ENCODE results near the gene THADA.

The THADA gene

DNA sequence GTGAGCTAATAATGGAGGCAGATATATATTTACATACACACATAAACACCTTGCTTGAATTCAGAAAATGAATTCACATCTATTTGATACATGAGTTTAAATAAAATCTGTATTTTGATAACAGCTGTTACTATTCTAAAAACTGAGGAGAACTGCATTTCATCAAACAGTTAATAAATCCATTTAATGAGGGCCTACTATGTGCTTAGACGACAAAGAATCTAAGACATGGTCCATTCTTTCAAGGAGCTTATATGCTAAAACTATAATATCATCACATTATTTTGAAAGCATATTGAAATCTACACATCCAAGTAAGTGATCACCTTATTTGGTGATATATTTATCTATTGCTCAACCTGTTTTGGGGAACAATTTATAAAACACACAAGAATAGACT lies 278.6 kb downstream of the THADA start:
- no peak for TF ChIP-seq TAF1 (IDR thresholded peaks at IDR 0.05; ENCODE audit: borderline replicate concordance, insufficient read depth, low read length)
- TF ChIP-seq REST (IDR thresholded peaks at IDR 0.05; ENCODE audit: insufficient read depth in 1 of 2, low read depth in 2 of 2, low read length in 2 of 2), result no peak
- TF ChIP-seq POLR2AphosphoS5 (IDR thresholded peaks at IDR 0.05; ENCODE audit: low read depth, low read length), result no peak
- no peak for TF ChIP-seq SIN3A (IDR thresholded peaks at IDR 0.05; ENCODE audit: borderline replicate concordance, insufficient read depth, low read length)
- TF ChIP-seq FOXP2 (optimal IDR thresholded peaks at IDR 0.05; ENCODE audit: borderline replicate concordance, extremely low read depth, extremely low read length, insufficient read depth), result no peak

DNA sequence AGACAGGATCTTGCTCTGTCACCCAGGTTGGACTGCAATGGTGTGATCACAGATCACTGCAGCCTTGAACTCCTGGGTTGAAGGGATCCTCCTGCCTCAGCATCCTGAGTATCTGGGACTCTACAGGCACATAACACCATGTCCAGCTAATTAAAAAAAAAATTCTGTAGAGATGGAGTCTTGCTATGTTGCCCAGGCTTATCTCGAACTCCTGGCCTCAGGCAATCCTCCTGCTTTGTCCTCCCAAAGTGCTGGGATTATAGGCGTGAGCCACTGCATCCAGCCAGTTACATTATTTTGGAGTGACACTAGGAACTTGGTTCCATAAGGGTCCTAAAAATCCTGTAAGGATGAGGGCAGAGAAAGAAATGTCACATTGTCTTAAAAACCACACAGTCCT lies 280.4 kb downstream of the THADA start:
- no peak for TF ChIP-seq SIN3A (IDR thresholded peaks at IDR 0.05; ENCODE audit: borderline replicate concordance, insufficient read depth, low read length)
- no peak for TF ChIP-seq POLR2AphosphoS5 (IDR thresholded peaks at IDR 0.05; ENCODE audit: low read depth, low read length)
- no peak for TF ChIP-seq REST (IDR thresholded peaks at IDR 0.05; ENCODE audit: insufficient read depth in 1 of 2, low read depth in 2 of 2, low read length in 2 of 2)
- TF ChIP-seq TAF1 (IDR thresholded peaks at IDR 0.05; ENCODE audit: borderline replicate concordance, insufficient read depth, low read length), result no peak
- no peak for TF ChIP-seq FOXP2 (optimal IDR thresholded peaks at IDR 0.05; ENCODE audit: borderline replicate concordance, extremely low read depth, extremely low read length, insufficient read depth)

DNA sequence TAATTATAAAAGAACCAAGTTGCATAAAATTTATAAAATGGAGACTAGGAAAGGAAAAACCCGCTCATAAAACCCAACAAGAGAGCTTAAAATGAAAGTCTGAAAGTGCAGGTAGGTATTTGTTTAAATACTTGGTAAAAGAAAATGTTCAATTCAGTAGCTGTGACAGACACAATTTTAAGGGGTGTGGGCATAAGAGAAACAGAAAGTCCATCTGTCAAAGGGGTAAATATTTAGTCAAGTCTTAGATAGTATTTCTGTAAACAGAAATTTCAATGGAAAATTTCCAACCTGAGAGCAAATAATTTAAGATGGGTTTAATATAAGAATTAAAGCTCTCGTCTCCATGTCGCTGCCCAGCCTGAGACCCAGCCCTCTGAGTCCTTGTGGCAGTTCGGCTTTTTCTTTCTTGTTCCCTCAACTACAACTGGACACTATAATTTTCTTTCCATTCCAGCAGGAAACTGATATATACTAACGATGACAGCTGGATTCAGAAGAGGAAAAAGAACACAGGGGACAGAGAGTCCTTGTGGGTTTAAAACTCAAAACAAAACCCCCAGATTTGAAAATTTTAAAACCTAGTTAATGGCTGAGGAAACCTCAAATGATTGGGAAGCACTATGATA lies 281.4 kb downstream of the THADA start:
- no peak for TF ChIP-seq TAF1 (IDR thresholded peaks at IDR 0.05; ENCODE audit: borderline replicate concordance, insufficient read depth, low read length)
- no peak for TF ChIP-seq FOXP2 (optimal IDR thresholded peaks at IDR 0.05; ENCODE audit: borderline replicate concordance, extremely low read depth, extremely low read length, insufficient read depth)
- no peak for TF ChIP-seq POLR2AphosphoS5 (IDR thresholded peaks at IDR 0.05; ENCODE audit: low read depth, low read length)
- TF ChIP-seq REST (IDR thresholded peaks at IDR 0.05; ENCODE audit: insufficient read depth in 1 of 2, low read depth in 2 of 2, low read length in 2 of 2), result no peak
- TF ChIP-seq SIN3A (IDR thresholded peaks at IDR 0.05; ENCODE audit: borderline replicate concordance, insufficient read depth, low read length), result no peak

DNA sequence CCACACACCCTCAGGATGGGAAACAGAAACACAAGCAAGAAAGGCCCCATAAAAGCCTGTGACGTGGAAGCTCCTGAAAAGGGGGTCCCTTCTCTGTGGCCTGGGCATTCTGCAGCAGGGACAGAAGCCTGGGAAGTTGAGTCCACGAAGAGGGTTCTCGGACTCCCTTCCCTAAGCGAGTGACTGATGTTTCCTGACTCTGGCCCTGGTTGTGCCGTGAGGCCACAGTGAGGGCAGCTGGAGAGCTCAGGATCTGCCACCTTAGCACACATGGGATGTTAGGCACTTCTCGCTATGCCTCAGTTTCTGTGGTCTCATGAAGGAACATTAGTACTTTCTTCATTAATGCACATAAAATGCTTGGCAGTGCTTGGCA lies 282.2 kb downstream of the THADA start:
- TF ChIP-seq FOXP2 (optimal IDR thresholded peaks at IDR 0.05; ENCODE audit: borderline replicate concordance, extremely low read depth, extremely low read length, insufficient read depth) (no peak), TAF1 (IDR thresholded peaks at IDR 0.05; ENCODE audit: borderline replicate concordance, insufficient read depth, low read length) (no peak), REST (IDR thresholded peaks at IDR 0.05; ENCODE audit: insufficient read depth in 1 of 2, low read depth in 2 of 2, low read length in 2 of 2) (no peak), SIN3A (IDR thresholded peaks at IDR 0.05; ENCODE audit: borderline replicate concordance, insufficient read depth, low read length) (no peak), POLR2AphosphoS5 (IDR thresholded peaks at IDR 0.05; ENCODE audit: low read depth, low read length) (no peak)
